WTC11 (cell line): ENCODE measurements around the gene SPRING1. TPM values are rescaled to one million over a fixed set of nuclear protein-coding genes. Genes with fewer than 3 reads are reported as not detected.

ENCODE experiments used
- ATAC-seq: fragments of 200-7000 bp; cut with Tn5 transposase; 2 replicates; pipeline ENCODE4 v1.10.0; 2021; ENCODE audit warnings: mild to moderate bottlenecking, moderate library complexity
- CTCF ChIA-PET: fragments of 300-600 bp; sonication (Branson Sonifier 250); formaldehyde crosslinking; loops from one replicate; lab custom pipeline; 2021; ENCODE audit warnings: antibody characterized with exemption; lab: Charles Lee
- POLR2A ChIA-PET: fragments of 350-600 bp; sonication (Branson Sonifier 250); formaldehyde crosslinking; loops from one replicate; lab custom pipeline; 2021; ENCODE audit warnings: antibody characterized with exemption; lab: Charles Lee
- DNase-seq: peaks from one replicate; pipeline ENCODE4 v3.0.0; 2021; ENCODE audit warnings: low spot score
- H3K27ac Mint-ChIP-seq: 2 replicates; pipeline ENCODE4 v1.8.0; 2021; ENCODE audit warnings: mixed read lengths
- H3K27me3 Mint-ChIP-seq: 2 replicates; pipeline ENCODE4 v1.8.0; 2021; ENCODE audit warnings: low read depth, mild to moderate bottlenecking, moderate library complexity, mixed read lengths
- H3K36me3 Mint-ChIP-seq: 2 replicates; pipeline ENCODE4 v1.8.0; 2021; ENCODE audit warnings: mixed read lengths
- H3K4me1 Mint-ChIP-seq: 2 replicates; pipeline ENCODE4 v1.8.0; 2022; ENCODE audit warnings: mixed read lengths
- H3K4me3 Mint-ChIP-seq: 2 replicates; pipeline ENCODE4 v1.8.0; 2021; ENCODE audit warnings: mild to moderate bottlenecking, moderate library complexity, mixed read lengths
- H3K9me3 Mint-ChIP-seq: 2 replicates; pipeline ENCODE4 v1.8.0; 2021; ENCODE audit warnings: mixed read lengths
- CDX4 ChIP-seq: fragments of 250-450 bp; sonication (Bioruptor Pico); IDR thresholded peaks from 2 replicates; pipeline ENCODE4 v1.9.0; 2021; ENCODE audit warnings: moderate library complexity, mild to moderate bottlenecking, inconsistent platforms, borderline replicate concordance
- CREM ChIP-seq: sonication (generic); formaldehyde crosslinking; IDR thresholded peaks from 2 replicates; pipeline ENCODE4 v1.8.1; 2022; ENCODE audit warnings: mild to moderate bottlenecking, missing genetic modification reagents, moderate library complexity
- ERG ChIP-seq: fragments of 250-450 bp; sonication (Bioruptor Pico); IDR thresholded peaks from 2 replicates; pipeline ENCODE4 v1.8.0; 2021; ENCODE audit warnings: mild to moderate bottlenecking
- ETV6 ChIP-seq: sonication (generic); formaldehyde crosslinking; IDR thresholded peaks from 2 replicates; pipeline ENCODE4 v1.8.1; 2022; ENCODE audit warnings: mild to moderate bottlenecking, missing genetic modification reagents
- FOXK1 ChIP-seq: sonication (generic); formaldehyde crosslinking; IDR thresholded peaks from 2 replicates; pipeline ENCODE4 v1.8.0; 2022; ENCODE audit warnings: mild to moderate bottlenecking, moderate library complexity, missing genetic modification reagents
- HMGA2 ChIP-seq: fragments of 250-450 bp; sonication (Bioruptor Pico); IDR thresholded peaks from 2 replicates; pipeline ENCODE4 v1.4.0; 2021; ENCODE audit warnings: mild to moderate bottlenecking, moderate library complexity
- JUN ChIP-seq: sonication (generic); formaldehyde crosslinking; IDR thresholded peaks from 2 replicates; pipeline ENCODE4 v1.8.0; 2023; ENCODE audit warnings: mild to moderate bottlenecking, missing genetic modification reagents
- MLX ChIP-seq: sonication (generic); formaldehyde crosslinking; IDR thresholded peaks from 2 replicates; pipeline ENCODE4 v1.8.1; 2023; ENCODE audit warnings: mild to moderate bottlenecking, missing genetic modification reagents, moderate library complexity
- NFATC4 ChIP-seq: fragments of 250-450 bp; sonication (Bioruptor Pico); IDR thresholded peaks from 2 replicates; pipeline ENCODE4 v1.9.0; 2021; ENCODE audit warnings: mild to moderate bottlenecking
- NR3C1 ChIP-seq: sonication (generic); formaldehyde crosslinking; conservative IDR thresholded peaks from 2 replicates; pipeline ENCODE4 v1.8.1; 2023; ENCODE audit warnings: low read depth, mild to moderate bottlenecking, missing genetic modification reagents
- SMAD3 ChIP-seq: sonication (generic); formaldehyde crosslinking; IDR thresholded peaks from 2 replicates; pipeline ENCODE4 v1.8.0; 2022; ENCODE audit warnings: missing genetic modification reagents, mild to moderate bottlenecking, borderline replicate concordance
- SMAD4 ChIP-seq: sonication (generic); formaldehyde crosslinking; IDR thresholded peaks from 2 replicates; pipeline ENCODE4 v1.8.0; 2022; ENCODE audit warnings: mild to moderate bottlenecking, missing genetic modification reagents
- TCF7 ChIP-seq: sonication (generic); formaldehyde crosslinking; IDR thresholded peaks from 2 replicates; pipeline ENCODE4 v1.8.0; 2022; ENCODE audit warnings: mild to moderate bottlenecking, low read depth, missing genetic modification reagents, moderate library complexity
- TEAD1 ChIP-seq: sonication (generic); formaldehyde crosslinking; IDR thresholded peaks from 2 replicates; pipeline ENCODE4 v1.8.0; 2022; ENCODE audit warnings: mild to moderate bottlenecking, missing genetic modification reagents
- TP53 ChIP-seq: sonication (generic); formaldehyde crosslinking; IDR thresholded peaks from 2 replicates; pipeline ENCODE4 v1.8.1; 2023; ENCODE audit warnings: mild to moderate bottlenecking, missing genetic modification reagents
- ZBTB21 ChIP-seq: sonication (generic); formaldehyde crosslinking; IDR thresholded peaks from 2 replicates; pipeline ENCODE4 v1.8.1; 2023; ENCODE audit warnings: mild to moderate bottlenecking, missing genetic modification reagents, borderline replicate concordance
- ZNF121 ChIP-seq: sonication (generic); formaldehyde crosslinking; IDR thresholded peaks from 2 replicates; pipeline ENCODE4 v1.8.0; 2023; ENCODE audit warnings: missing genetic modification reagents
- ZNF138 ChIP-seq: sonication (generic); formaldehyde crosslinking; conservative IDR thresholded peaks from 2 replicates; pipeline ENCODE4 v1.8.1; 2022; ENCODE audit warnings: mild to moderate bottlenecking, moderate library complexity, missing genetic modification reagents
- ZNF219 ChIP-seq: sonication (generic); formaldehyde crosslinking; IDR thresholded peaks from 2 replicates; pipeline ENCODE4 v1.8.0; 2023; ENCODE audit warnings: missing genetic modification reagents, mild to moderate bottlenecking, borderline replicate concordance
- total RNA-seq: library from RNA; stranded (reverse); gene quantifications from 3 replicates; pipeline ENCODE4 v1.2.3, GENCODE V29; 2021
- TF ChIP-seq, protein P1 (sequence below): sonication (generic); formaldehyde crosslinking; IDR thresholded peaks from 2 replicates; pipeline ENCODE4 v1.8.0; 2022; ENCODE audit warnings: mild to moderate bottlenecking, missing genetic modification reagents
- TF ChIP-seq, protein P2 (sequence below): sonication (generic); formaldehyde crosslinking; conservative IDR thresholded peaks from 2 replicates; pipeline ENCODE4 v1.8.1; 2023; ENCODE audit warnings: mild to moderate bottlenecking, low read depth, missing genetic modification reagents, moderate library complexity
- TF ChIP-seq, protein P3 (sequence below): sonication (generic); formaldehyde crosslinking; IDR thresholded peaks from 2 replicates; pipeline ENCODE4 v1.8.1; 2022; ENCODE audit warnings: missing genetic modification reagents, borderline replicate concordance

Gene SPRING1
- total RNA-seq, 1 experiment from 2014 or later = 46.1 TPM

GRCh38 chr12:116698554-116699075 lies 39.3 kb downstream of the SPRING1 start:
- TF ChIP-seq SMAD4 (CRISPR knock-in tag) = no peak
- TF ChIP-seq MLX (CRISPR knock-in tag) = no peak
- TF ChIP-seq, protein P1, sequence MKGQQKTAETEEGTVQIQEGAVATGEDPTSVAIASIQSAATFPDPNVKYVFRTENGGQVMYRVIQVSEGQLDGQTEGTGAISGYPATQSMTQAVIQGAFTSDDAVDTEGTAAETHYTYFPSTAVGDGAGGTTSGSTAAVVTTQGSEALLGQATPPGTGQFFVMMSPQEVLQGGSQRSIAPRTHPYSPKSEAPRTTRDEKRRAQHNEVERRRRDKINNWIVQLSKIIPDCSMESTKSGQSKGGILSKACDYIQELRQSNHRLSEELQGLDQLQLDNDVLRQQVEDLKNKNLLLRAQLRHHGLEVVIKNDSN = no peak
- no peak for TF ChIP-seq TP53
- no peak for TF ChIP-seq CREM (CRISPR knock-in tag)
- no peak for TF ChIP-seq ZNF121 (CRISPR knock-in tag)
- TF ChIP-seq, protein P2, sequence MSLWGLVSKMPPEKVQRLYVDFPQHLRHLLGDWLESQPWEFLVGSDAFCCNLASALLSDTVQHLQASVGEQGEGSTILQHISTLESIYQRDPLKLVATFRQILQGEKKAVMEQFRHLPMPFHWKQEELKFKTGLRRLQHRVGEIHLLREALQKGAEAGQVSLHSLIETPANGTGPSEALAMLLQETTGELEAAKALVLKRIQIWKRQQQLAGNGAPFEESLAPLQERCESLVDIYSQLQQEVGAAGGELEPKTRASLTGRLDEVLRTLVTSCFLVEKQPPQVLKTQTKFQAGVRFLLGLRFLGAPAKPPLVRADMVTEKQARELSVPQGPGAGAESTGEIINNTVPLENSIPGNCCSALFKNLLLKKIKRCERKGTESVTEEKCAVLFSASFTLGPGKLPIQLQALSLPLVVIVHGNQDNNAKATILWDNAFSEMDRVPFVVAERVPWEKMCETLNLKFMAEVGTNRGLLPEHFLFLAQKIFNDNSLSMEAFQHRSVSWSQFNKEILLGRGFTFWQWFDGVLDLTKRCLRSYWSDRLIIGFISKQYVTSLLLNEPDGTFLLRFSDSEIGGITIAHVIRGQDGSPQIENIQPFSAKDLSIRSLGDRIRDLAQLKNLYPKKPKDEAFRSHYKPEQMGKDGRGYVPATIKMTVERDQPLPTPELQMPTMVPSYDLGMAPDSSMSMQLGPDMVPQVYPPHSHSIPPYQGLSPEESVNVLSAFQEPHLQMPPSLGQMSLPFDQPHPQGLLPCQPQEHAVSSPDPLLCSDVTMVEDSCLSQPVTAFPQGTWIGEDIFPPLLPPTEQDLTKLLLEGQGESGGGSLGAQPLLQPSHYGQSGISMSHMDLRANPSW (CRISPR knock-in tag) = no peak
- TF ChIP-seq ZNF138 (CRISPR knock-in tag) = no peak
- no peak for TF ChIP-seq ETV6 (CRISPR knock-in tag)
- TF ChIP-seq SMAD3 (CRISPR knock-in tag) = no peak
- TF ChIP-seq ERG (CRISPR knock-in tag) = no peak
- TF ChIP-seq JUN (CRISPR knock-in tag) = no peak
- no peak for TF ChIP-seq NFATC4
- no peak for TF ChIP-seq ZBTB21
- TF ChIP-seq TCF7 = no peak
- no peak for TF ChIP-seq TEAD1 (CRISPR knock-in tag)
- TF ChIP-seq, protein P3, sequence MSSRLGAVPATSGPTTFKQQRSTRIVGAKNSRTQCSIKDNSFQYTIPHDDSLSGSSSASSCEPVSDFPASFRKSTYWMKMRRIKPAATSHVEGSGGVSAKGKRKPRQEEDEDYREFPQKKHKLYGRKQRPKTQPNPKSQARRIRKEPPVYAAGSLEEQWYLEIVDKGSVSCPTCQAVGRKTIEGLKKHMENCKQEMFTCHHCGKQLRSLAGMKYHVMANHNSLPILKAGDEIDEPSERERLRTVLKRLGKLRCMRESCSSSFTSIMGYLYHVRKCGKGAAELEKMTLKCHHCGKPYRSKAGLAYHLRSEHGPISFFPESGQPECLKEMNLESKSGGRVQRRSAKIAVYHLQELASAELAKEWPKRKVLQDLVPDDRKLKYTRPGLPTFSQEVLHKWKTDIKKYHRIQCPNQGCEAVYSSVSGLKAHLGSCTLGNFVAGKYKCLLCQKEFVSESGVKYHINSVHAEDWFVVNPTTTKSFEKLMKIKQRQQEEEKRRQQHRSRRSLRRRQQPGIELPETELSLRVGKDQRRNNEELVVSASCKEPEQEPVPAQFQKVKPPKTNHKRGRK = no peak
- TF ChIP-seq ZNF219 (CRISPR knock-in tag) = no peak
- TF ChIP-seq FOXK1 = no peak
- TF ChIP-seq HMGA2 (CRISPR knock-in tag) = no peak
- H3K9me3 Mint-ChIP-seq = peaks cover 13% of the 10 kb centered on the region
- H3K4me3 Mint-ChIP-seq = no peak overlapping the region
- H3K4me1 Mint-ChIP-seq = peaks cover 14% of the 10 kb centered on the region
- H3K27ac Mint-ChIP-seq = no peak overlapping the region
- ATAC-seq (no peak), DNase-seq (no peak)
- peaks cover 15% of the 10 kb centered on the region for H3K27me3 Mint-ChIP-seq
- POLR2A ChIA-PET = no interaction called here
- CTCF ChIA-PET = interaction anchor here (1.2 to 2.5 kb wide), 2 partner anchors 11 to 36 kb away, joined by 4 to 31 read pairs; no protein-coding TSS in a partner anchor
- H3K36me3 Mint-ChIP-seq = peaks cover 4% of the 10 kb centered on the region

GRCh38 chr12:116698116-116698515 lies 39.8 kb downstream of the SPRING1 start:
- DNase-seq = no peak
- CTCF ChIA-PET = interaction anchor here (0.8 to 2.5 kb wide), 5 partner anchors 10 to 264 kb away, joined by 3 to 31 read pairs (median 5); no protein-coding TSS in a partner anchor
- no peak for TF ChIP-seq NR3C1 (CRISPR knock-in tag)
- TF ChIP-seq CDX4 (CRISPR knock-in tag) = no peak
- ATAC-seq = no peak
- H3K4me3 Mint-ChIP-seq = no peak overlapping the region
- H3K9me3 Mint-ChIP-seq = peaks cover 13% of the 10 kb centered on the region
- peaks cover 4% of the 10 kb centered on the region for H3K36me3 Mint-ChIP-seq
- peaks cover 17% of the 10 kb centered on the region for H3K27me3 Mint-ChIP-seq
- H3K27ac Mint-ChIP-seq = no peak overlapping the region
- POLR2A ChIA-PET = no interaction called here
- H3K4me1 Mint-ChIP-seq = peaks cover 15% of the 10 kb centered on the region
